ENCODE data around the gene AWAT1. TPM values are rescaled to one million over a fixed set of nuclear protein-coding genes. Genes with fewer than 3 reads are reported as not detected.

AWAT1 gene
- total RNA-seq, 4 donors from 2014 or later, result not detected

GRCh38 chrX:70254063-70254400, 19.6 kb downstream of the AWAT1 start:
- H3K4me1 ChIP-seq, result no peaks in the 10 kb centered on the region
- TF ChIP-seq EP300 (IDR thresholded peaks at IDR 0.05), result no peak
- no peak for TF ChIP-seq CTCF (IDR thresholded peaks at IDR 0.05)
- TF ChIP-seq POLR2A (IDR thresholded peaks at IDR 0.05), result no peak
- H3K36me3 ChIP-seq, result no peaks in the 10 kb centered on the region
- H3K27ac ChIP-seq, result no peak overlapping the region
- no peaks in the 10 kb centered on the region for H3K9me3 ChIP-seq
- no peak overlapping the region for H3K4me3 ChIP-seq
- H3K27me3 ChIP-seq, result no peaks in the 10 kb centered on the region
- 50 to 83% methylated on average over 1 of the region's 1 CpG for WGBS, 2 donors
- no peak for DNase-seq (ENCODE audit: low spot score in 2 of 2)

GRCh38 chrX:70254909-70255308, 20.5 kb downstream of the AWAT1 start:
- Histone ChIP-seq H3K9me3 (no peaks in the 10 kb centered on the region), H3K4me3 (no peak overlapping the region), H3K4me1 (no peaks in the 10 kb centered on the region), H3K36me3 (no peaks in the 10 kb centered on the region), H3K27me3 (no peaks in the 10 kb centered on the region), H3K27ac (no peak overlapping the region)
- DNase-seq (ENCODE audit: low spot score in 2 of 2), result no peak
- TF ChIP-seq CTCF (IDR thresholded peaks at IDR 0.05), result no peak
- no peak for TF ChIP-seq POLR2A (IDR thresholded peaks at IDR 0.05)
- WGBS, 2 donors, result 85 to 95% methylated on average over 3 of the region's 3 CpGs

DNA sequence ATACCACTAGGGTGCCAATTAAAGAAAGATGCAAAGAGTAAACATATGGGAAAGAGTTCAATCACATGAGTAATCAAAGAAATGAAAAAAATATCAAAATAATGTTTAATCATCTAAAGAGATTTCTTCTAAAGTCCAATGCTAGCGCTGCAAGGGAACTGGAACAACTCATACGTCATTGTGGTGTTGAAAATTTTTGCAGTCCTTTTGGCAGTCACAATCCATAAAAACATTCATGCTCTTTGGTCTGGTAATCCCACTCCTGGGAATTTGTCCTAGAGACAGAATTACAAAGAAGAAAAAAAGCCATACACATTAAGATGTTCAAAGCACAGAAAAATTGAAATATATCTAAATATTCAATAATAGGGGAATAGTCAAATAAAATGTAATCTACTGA, 21.0 kb downstream of the AWAT1 start:
- WGBS, 2 donors, result 74 to 81% methylated on average over 2 of the region's 2 CpGs

DNA sequence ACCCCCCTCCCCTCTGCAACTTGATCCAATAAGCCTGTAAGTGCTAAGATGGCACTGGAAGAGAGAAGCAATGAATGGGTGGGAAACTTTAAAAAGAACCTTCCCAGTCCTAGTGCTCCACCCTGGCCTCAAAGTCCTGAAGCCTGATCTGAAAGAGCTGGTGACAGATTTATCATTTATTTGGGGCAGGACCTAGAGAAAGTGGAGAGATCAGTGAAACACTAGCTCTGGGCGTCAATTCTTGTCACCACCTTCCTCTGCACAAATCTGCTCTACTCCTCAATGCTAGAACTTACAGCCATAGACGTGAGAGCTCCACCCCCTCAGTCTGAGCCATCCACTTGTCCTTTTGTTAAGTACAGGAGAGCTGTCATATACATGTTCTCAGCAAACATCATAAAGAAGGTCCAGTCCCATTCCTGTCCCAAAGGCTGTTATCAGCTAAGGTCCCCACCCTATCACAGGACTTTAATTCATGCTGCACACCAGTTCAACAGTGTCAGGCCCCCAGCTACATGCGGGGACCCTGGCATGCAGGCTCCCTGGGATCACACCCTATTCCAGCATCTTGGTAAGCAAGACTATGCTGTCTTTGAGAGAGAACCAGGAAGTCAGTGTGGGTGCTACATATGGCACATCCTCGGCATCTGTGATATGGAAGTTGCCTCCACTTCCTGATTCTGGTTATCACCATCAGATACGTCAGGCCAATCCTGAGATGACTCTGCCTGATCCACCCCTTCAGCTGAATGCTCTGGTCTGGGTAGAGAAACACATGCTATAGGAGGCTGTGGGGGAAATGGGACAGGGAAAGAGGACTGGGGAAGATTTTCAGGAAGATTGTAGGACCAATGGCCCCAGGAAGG, 23.2 kb downstream of the AWAT1 start:
- no peaks in the 10 kb centered on the region for H3K4me1 ChIP-seq
- no peak overlapping the region for H3K27ac ChIP-seq
- no peaks in the 10 kb centered on the region for H3K27me3 ChIP-seq
- WGBS, 2 donors, result 65 to 75% methylated on average over 4 to 5 of the region's 5 CpGs
- TF ChIP-seq POLR2A (IDR thresholded peaks at IDR 0.05), result no peak
- TF ChIP-seq CTCF (IDR thresholded peaks at IDR 0.05), result no peak
- TF ChIP-seq EP300 (IDR thresholded peaks at IDR 0.05), result no peak
- no peaks in the 10 kb centered on the region for H3K36me3 ChIP-seq
- H3K4me3 ChIP-seq, result no peak overlapping the region
- no peak for DNase-seq (ENCODE audit: low spot score in 2 of 2)
- H3K9me3 ChIP-seq, result no peaks in the 10 kb centered on the region

More for the DNA sequence above, 21.0 kb downstream of the AWAT1 start:
- H3K27ac ChIP-seq, result no peak overlapping the region
- H3K36me3 ChIP-seq, result no peaks in the 10 kb centered on the region
- no peaks in the 10 kb centered on the region for H3K4me1 ChIP-seq
- H3K4me3 ChIP-seq, result no peak overlapping the region
- H3K27me3 ChIP-seq, result no peaks in the 10 kb centered on the region
- TF ChIP-seq POLR2A (IDR thresholded peaks at IDR 0.05), result no peak
- no peak for DNase-seq (ENCODE audit: low spot score in 2 of 2)
- H3K9me3 ChIP-seq, result no peaks in the 10 kb centered on the region

DNA sequence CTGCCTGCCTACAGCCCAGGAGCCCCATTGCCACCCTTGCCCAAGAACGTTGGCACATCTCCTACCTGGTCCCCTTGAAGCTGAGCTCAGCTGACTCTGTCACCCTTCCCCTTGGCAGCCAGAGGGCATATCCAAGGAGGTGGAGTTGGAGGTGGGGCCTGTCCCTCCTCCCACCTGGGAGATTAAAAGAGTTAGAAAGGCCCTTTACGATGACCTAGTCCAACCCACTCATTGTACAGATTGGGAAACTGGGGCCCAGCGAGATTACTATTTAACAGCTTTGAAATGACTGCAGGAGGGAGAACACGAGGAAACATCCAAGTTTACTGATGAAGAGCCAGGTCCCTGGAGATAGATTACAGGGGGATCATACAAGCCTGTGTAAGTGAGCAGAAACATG, 25.6 kb downstream of the AWAT1 start, which contains the start of gene P2RY4:
P2RY4 (minus strand) TSS at position 101 of the 400 bp plus-strand sequence. CDS start 580 bp downstream, outside the sequence.
- H3K9me3 ChIP-seq, result no peaks in the 10 kb centered on the region
- DNase-seq (ENCODE audit: low spot score in 2 of 2), result no peak
- no peaks in the 10 kb centered on the region for H3K27me3 ChIP-seq
- H3K36me3 ChIP-seq, result no peaks in the 10 kb centered on the region
- H3K4me1 ChIP-seq, result no peaks in the 10 kb centered on the region
- no peak for TF ChIP-seq POLR2A (IDR thresholded peaks at IDR 0.05)
- WGBS, 2 donors, result 56 to 68% methylated on average over 4 of the region's 4 CpGs
- H3K4me3 ChIP-seq, result no peak within 1 kb of the TSS
- no peak within 1 kb of the TSS for H3K27ac ChIP-seq

GRCh38 chrX:70262952-70263567, 28.6 kb downstream of the AWAT1 start:
- Histone ChIP-seq H3K4me3 (no peak overlapping the region), H3K9me3 (no peaks in the 10 kb centered on the region), H3K27me3 (no peaks in the 10 kb centered on the region), H3K27ac (no peak overlapping the region), H3K4me1 (no peaks in the 10 kb centered on the region), H3K36me3 (no peaks in the 10 kb centered on the region)
- no peak for DNase-seq (ENCODE audit: low spot score in 2 of 2)
- TF ChIP-seq CTCF (IDR thresholded peaks at IDR 0.05) (no peak), POLR2A (IDR thresholded peaks at IDR 0.05) (no peak), EP300 (IDR thresholded peaks at IDR 0.05) (no peak)
- 18 to 20% methylated on average over 7 of the region's 7 CpGs for whole genome bisulfite sequencing, 2 donors

Data from tibial nerve (tissue), 4 donors.